Activated naive CD8-positive, alpha-beta T cell treated with anti-CD3 and anti-CD28 coated beads for 36 hours (primary cell): ENCODE data around the gene ARFGAP3. TPM values are rescaled to one million over a fixed set of nuclear protein-coding genes. Genes with fewer than 3 reads are reported as not detected.
"Not testable (repeated sequence)": the region's sequence is repeated elsewhere in the genome, so short reads cannot be mapped to it uniquely, and the experiment has no call there.

ENCODE experiments used
- DNase-seq: peaks from one replicate; pipeline ENCODE4 v3.0.0; 2021
- H3K27ac Mint-ChIP-seq: one replicate; pipeline ENCODE4 v1.8.0; 2022; ENCODE audit warnings: mild to moderate bottlenecking, moderate library complexity, mixed read lengths
- H3K27me3 Mint-ChIP-seq: one replicate; pipeline ENCODE4 v1.8.0; 2022; ENCODE audit warnings: mild to moderate bottlenecking, mixed read lengths
- H3K36me3 Mint-ChIP-seq: one replicate; pipeline ENCODE4 v1.8.0; 2021; ENCODE audit warnings: mild to moderate bottlenecking, mixed read lengths
- H3K4me1 Mint-ChIP-seq: one replicate; pipeline ENCODE4 v1.8.0; 2021; ENCODE audit warnings: mixed read lengths
- H3K4me3 Mint-ChIP-seq: one replicate; pipeline ENCODE4 v1.8.0; 2022; ENCODE audit warnings: mild to moderate bottlenecking, moderate library complexity, mixed read lengths
- H3K9me3 Mint-ChIP-seq: one replicate; pipeline ENCODE4 v1.8.0; 2022; ENCODE audit warnings: mixed read lengths
- total RNA-seq, 2 experiments: library from RNA; stranded (reverse); gene quantifications; one replicate each; pipeline ENCODE4 v1.2.3, GENCODE V29; 2021

The ARFGAP3 gene
- total RNA-seq, 2 experiments from 2014 or later: 27.2 to 29.1 TPM

DNA sequence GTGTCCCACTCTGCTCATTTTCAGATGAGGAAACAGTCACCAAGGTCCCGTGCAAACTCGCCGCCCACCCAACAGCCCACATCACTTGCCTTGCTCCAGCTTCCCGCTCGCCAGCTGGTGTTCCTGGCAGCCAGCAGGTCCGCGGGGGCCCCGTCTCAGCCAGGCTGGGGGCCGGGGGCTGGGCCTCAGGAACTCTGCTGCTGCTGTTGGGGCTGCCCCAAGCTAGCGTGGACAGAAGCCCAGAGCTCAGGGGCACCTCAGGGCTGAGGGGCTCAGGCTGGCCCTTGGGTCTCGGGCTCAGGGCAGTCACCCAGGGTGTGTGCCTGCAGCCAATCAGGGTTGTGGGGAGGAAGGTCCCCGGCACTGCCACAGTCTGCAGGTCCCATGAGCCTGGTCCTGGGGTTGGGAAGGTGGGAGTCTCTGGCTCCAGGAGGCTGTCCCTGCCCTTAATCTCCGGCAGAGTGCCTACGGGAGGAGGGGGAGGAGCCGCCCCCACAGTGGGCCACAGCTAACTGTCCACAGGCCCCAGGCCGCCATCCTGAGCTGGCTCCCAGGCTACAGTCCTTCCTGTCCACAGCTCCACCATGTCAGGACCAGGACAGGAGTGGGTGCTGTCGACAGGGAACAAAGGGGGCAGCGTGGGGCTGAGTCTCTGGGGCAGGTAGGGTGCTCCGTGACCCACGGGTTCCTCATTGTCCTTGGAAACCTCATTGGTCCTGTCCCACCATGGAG lies 65.2 kb downstream of the ARFGAP3 start:
- H3K27me3 Mint-ChIP-seq: no peaks in the 10 kb centered on the region
- H3K4me1 Mint-ChIP-seq: no peaks in the 10 kb centered on the region
- no peaks in the 10 kb centered on the region for H3K36me3 Mint-ChIP-seq
- DNase-seq: no peak
- no peaks in the 10 kb centered on the region for H3K9me3 Mint-ChIP-seq
- no peak overlapping the region for H3K27ac Mint-ChIP-seq
- no peak overlapping the region for H3K4me3 Mint-ChIP-seq

DNA sequence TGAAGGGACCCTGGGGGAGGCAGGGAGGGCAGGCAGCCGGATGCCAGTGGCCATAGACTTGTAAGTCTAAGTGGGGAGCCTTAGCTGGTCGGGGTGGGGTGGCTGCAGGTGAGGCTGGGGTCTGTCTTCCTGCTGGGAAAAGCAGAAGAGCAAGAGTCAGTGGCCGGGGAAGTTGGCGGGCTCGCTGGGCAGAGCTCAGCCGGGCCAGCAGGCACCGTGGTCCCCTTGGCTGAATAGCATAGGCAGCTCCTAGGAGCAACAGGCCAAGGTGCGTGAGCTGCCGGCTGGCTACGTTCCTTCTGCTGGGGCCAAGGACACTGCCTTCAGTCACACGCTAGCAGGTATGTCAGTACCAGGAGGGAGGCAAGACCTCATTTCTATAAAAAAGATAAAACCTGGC lies 68.6 kb downstream of the ARFGAP3 start:
- H3K9me3 Mint-ChIP-seq: no peaks in the 10 kb centered on the region
- DNase-seq: no peak
- H3K36me3 Mint-ChIP-seq: no peaks in the 10 kb centered on the region
- H3K4me1 Mint-ChIP-seq: no peaks in the 10 kb centered on the region
- H3K4me3 Mint-ChIP-seq: no peak overlapping the region
- no peak overlapping the region for H3K27ac Mint-ChIP-seq
- no peaks in the 10 kb centered on the region for H3K27me3 Mint-ChIP-seq

DNA sequence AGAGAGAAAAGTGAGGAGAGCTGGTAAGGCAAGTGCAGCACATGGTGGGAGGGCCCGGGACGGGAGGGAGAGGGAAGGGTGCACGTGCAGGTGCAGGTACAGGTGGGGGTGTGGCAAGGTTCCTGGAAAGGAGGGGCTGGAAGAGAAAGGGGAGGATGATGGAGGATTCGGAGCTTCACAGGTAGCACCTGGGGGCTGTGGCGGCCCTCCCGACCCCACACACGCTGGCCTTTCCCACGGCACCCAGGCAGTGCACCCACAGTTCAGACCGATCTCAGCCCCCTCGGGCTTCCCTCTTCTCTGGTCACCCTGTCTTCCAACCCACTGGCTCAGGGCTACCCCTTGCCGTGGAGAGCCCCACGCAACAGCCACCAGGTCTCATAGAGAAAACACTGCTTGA lies 69.1 kb downstream of the ARFGAP3 start:
- Mint-ChIP-seq H3K4me3 (no peak overlapping the region), H3K4me1 (no peaks in the 10 kb centered on the region), H3K36me3 (no peaks in the 10 kb centered on the region), H3K27me3 (no peaks in the 10 kb centered on the region), H3K27ac (no peak overlapping the region), H3K9me3 (no peaks in the 10 kb centered on the region)
- no peak for DNase-seq

DNA sequence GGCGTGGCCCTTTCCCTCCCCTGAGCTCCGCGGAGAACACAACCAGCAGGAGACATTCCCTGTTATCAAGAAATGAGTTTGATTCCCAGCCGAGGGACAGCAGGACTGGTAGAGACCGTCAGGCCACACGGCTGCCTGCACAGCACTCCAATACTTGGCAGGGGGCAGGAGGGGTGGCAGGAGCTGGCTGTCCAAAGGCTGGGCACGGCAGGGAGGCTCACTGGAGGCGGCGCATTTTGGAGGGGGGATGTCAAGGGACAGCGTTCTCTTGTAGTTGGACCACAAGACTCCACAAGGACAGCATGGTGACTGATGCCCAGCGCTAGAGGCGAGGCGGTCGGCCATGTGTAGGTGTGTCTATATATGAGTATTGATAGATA lies 69.7 kb downstream of the ARFGAP3 start:
- Mint-ChIP-seq H3K27ac (no peak overlapping the region), H3K36me3 (no peaks in the 10 kb centered on the region), H3K4me1 (no peaks in the 10 kb centered on the region), H3K27me3 (no peaks in the 10 kb centered on the region), H3K9me3 (no peaks in the 10 kb centered on the region), H3K4me3 (no peak overlapping the region)
- no peak for DNase-seq

DNA sequence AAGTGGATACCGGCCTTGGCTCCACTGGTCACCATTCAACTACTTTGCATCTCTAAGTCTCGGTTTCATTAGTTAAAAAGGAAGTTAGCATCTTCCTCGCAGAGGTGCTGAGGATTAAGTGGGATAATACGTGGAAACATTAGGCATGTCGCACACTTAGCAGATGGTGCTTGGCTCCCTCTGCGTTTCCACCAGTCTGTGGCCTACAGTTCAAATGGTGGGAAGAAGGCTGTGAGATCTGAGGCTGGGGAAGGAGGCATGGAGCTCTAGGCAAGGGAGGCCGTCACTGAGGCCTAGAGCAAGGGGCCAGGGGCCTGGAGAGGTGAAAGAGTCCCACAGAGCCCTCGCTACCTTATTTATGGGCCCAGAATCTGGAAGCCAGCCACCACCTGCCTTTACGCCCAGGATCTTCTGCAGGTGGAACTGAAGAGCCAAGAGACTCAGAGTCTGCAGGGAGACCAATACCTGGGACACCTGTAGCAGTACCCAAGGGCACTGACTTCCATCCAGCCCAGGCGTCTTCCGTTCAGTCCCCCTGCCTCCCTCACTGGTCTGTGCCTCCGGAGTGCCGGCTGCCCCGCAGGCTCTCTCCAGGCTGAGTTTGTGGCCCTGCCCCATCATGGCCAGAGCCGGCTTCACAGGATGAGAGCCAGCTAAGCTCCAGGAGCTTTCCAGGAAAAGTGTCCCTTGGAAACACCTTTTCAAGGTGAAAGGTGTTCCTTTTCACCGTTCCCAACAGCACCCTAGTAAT lies 70.3 kb downstream of the ARFGAP3 start:
- no peak for DNase-seq
- Mint-ChIP-seq H3K27ac (no peak overlapping the region), H3K4me1 (no peaks in the 10 kb centered on the region), H3K27me3 (no peaks in the 10 kb centered on the region), H3K36me3 (no peaks in the 10 kb centered on the region), H3K4me3 (no peak overlapping the region), H3K9me3 (no peaks in the 10 kb centered on the region)

DNA sequence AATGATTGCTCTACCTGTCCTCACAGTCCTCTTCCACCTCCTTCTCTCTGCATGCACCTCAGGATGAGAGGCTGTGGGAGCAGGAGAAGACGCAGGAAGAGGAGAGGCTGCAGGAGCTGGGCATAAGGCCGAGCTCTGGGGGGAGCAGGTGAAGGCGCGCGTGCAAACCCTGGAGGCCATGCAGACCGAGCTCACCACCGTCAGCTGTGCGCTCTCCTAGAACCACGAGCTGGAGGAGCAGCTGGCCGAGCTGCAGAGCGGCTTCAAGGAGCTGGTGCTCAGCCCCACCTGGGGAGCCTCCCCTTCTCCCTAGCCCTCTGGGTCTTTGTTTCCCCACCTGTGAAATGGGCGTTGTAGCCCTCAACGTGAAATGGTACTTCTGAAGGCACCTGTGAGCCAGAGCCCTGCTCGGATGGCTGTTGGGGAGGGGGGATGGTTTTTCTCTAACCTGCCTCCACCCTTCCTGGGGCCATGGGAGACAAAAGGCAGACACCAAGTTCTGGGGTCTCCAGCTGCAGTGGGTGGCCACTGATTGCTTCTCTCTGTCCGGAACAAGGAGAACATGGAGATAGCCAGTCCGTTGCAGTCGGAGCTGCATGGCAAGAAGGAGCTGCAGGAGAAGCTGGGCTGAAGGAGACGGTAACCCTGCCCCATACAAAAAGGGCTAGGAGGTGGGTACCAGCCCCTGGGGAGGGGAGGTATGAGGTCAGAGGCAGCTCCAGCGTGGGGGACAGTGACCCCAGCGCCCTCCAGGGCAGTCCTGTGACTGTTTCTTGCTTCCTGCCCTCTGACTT lies 71.2 kb downstream of the ARFGAP3 start:
- DNase-seq: no peak
- Mint-ChIP-seq H3K27ac (no peak overlapping the region), H3K9me3 (no peaks in the 10 kb centered on the region), H3K27me3 (no peaks in the 10 kb centered on the region), H3K4me3 (no peak overlapping the region), H3K4me1 (no peaks in the 10 kb centered on the region), H3K36me3 (no peaks in the 10 kb centered on the region)

DNA sequence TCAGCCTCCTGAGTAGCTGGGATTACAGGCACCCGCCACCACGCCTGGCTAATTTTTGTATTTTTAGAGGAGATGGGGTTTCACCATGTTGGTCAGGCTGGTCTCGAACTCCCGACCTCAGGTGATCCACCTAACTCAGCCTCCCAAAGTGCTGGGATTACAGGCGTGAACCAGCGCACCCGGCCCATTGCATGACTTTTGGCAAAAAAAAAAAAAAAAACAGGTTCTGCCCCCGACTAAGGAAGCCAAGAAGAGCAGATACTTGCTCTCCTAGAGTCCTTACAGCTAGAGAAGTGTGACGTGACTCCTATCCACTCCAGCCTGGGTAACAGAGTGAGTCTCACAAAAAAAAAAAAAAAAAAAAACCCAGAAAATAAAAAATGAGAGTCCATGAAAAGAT lies 74.8 kb downstream of the ARFGAP3 start:
- H3K9me3 Mint-ChIP-seq, H3K4me1 Mint-ChIP-seq, DNase-seq, H3K36me3 Mint-ChIP-seq, H3K4me3 Mint-ChIP-seq, H3K27me3 Mint-ChIP-seq, H3K27ac Mint-ChIP-seq: not testable (repeated sequence)

DNA sequence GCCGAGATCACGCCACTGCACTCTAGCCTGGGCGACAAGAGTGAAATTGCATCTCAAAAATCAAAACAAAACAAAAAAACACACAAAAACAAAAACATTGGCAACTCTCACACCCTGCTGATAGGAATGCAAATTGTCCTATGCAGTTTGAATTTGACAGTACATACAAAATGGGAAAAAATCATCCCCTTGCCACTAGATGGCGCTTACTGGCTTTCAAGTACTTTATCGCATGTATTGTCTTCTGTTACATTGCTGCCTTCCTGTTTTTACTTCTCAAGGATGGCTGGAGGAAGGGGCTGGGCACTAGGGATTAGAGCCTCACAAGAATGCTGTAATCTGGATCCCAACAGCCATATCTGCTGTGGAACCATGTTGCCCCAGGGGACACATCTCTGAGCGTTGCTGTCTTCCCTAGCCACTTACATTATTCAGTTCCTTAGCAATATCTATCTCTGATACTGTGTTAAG lies 77.0 kb downstream of the ARFGAP3 start:
- Mint-ChIP-seq H3K27ac (no peak overlapping the region), H3K36me3 (no peaks in the 10 kb centered on the region), H3K27me3 (no peaks in the 10 kb centered on the region), H3K4me1 (no peaks in the 10 kb centered on the region), H3K4me3 (no peak overlapping the region), H3K9me3 (no peaks in the 10 kb centered on the region)
- DNase-seq: no peak

DNA sequence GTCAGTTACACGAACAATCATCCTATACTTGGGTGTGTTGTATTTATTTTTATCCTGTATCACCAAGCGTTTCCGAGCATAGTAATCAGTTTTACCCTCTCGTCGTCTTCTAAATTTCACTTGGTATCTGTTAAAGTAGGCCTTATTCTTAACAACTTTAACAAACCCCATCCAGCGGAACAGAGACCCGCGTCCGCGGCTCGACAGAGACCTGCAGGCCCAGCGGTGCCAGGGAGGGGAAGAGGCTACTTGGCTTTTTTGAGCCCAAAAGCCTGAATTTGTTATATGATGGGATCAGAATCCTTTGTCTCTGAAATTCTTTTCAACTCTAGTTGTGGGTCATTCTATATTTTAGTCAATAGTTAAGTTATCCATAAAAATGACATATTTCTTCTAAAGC lies 79.9 kb downstream of the ARFGAP3 start:
- H3K4me1 Mint-ChIP-seq: no peaks in the 10 kb centered on the region
- no peak overlapping the region for H3K27ac Mint-ChIP-seq
- H3K9me3 Mint-ChIP-seq: no peaks in the 10 kb centered on the region
- no peak overlapping the region for H3K4me3 Mint-ChIP-seq
- no peaks in the 10 kb centered on the region for H3K27me3 Mint-ChIP-seq
- no peaks in the 10 kb centered on the region for H3K36me3 Mint-ChIP-seq
- DNase-seq: no peak

DNA sequence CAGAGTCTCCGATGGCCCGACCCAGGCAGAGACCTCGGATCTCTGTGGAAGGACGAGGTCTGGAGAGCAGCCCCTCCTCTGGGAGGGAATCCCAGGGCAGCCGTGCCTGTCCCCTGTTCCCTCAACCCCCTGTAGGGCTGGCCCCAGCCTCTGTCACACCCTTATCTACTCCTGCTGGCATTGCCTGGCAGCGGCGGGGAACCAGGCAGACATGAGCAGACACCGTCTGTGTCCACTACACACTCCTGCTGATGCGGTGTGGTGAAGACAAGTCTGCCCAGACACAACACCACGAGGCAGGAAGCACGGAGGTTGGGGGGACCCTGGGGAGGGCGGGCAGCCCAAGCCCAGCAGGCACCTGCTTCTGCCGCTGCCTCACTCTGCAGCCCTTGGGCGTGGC lies 83.9 kb downstream of the ARFGAP3 start:
- Mint-ChIP-seq H3K4me3 (no peak overlapping the region), H3K4me1 (peaks cover 2% of the 10 kb centered on the region), H3K27me3 (no peaks in the 10 kb centered on the region), H3K27ac (no peak overlapping the region), H3K36me3 (no peaks in the 10 kb centered on the region), H3K9me3 (no peaks in the 10 kb centered on the region)
- no peak for DNase-seq

DNA sequence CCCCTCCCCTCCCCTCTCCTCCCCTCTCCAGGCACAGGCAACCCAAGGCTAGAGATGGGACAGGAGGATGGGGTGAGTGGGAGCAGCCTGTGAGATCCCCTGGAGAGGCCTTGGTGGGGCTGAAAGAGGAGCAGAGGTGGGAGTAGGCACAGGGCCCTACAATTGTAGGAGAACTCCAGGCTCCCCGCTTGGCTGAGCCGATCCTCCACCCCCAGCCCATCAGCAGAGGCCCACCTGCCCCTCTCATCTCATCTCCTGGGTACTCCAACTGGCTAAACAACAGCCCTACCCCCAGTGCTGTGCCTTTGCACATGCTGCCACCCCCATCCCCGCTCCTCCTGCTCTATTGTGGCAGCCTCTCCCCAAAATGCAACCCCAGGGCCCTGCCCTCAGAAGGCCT lies 84.4 kb downstream of the ARFGAP3 start:
- Mint-ChIP-seq H3K36me3 (no peaks in the 10 kb centered on the region), H3K4me1 (peaks cover 2% of the 10 kb centered on the region), H3K27me3 (no peaks in the 10 kb centered on the region), H3K9me3 (no peaks in the 10 kb centered on the region), H3K4me3 (no peak overlapping the region), H3K27ac (no peak overlapping the region)
- no peak for DNase-seq

DNA sequence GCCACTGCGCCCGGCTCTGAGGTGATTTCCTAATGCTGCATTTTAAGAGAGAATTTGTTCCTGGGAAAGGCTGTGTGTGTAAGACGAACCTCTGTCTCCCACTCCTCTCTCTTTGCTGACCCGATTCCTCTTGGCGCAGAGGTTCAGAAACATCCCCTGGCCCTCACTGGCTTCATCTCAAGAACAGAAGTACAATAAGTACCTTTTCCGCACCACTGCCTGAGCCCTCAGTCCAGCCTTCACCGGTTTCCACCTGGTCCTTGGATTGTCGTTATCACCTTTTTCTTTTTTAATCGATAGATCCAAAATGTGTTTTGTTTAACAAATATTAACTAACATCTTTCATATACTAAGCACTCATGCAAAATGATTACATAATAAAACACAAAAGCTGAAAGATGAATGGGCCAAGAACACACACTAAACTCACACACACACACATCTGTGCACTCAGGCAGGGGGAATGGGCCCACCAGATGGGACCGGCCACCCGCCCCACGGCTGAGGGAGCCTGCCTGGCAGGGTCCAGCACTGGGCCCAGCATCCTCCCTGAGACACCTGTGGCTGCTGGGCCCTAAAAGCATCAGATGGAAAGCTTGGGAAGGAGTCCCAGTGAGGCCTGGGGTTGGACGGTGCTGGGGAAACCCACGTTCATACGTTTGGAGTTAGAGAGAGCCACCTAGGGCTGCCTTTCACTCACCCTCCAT lies 86.0 kb downstream of the ARFGAP3 start:
- H3K36me3 Mint-ChIP-seq: no peaks in the 10 kb centered on the region
- H3K27ac Mint-ChIP-seq: no peak overlapping the region
- DNase-seq: no peak
- H3K27me3 Mint-ChIP-seq: peaks cover 6% of the 10 kb centered on the region
- no peaks in the 10 kb centered on the region for H3K9me3 Mint-ChIP-seq
- H3K4me3 Mint-ChIP-seq: no peak overlapping the region
- peaks cover 2% of the 10 kb centered on the region for H3K4me1 Mint-ChIP-seq

DNA sequence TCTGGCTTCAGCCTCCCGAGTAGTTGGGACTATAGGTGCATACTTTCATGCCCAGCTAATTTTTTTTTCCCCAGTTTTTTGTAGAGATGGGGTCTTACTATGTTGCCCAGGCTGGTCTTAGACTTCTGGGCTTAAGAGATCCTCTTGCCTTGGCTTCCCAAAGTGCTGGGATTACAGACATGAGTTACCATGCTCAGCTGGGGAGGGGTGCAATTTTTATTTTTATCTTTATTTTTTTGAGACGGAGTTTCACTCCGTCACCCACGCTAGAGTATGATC lies 86.7 kb downstream of the ARFGAP3 start:
- Mint-ChIP-seq H3K27me3 (peaks cover 13% of the 10 kb centered on the region), H3K9me3 (no peaks in the 10 kb centered on the region), H3K4me1 (peaks cover 2% of the 10 kb centered on the region), H3K27ac (no peak overlapping the region), H3K4me3 (no peak overlapping the region), H3K36me3 (no peaks in the 10 kb centered on the region)
- DNase-seq: no peak

DNA sequence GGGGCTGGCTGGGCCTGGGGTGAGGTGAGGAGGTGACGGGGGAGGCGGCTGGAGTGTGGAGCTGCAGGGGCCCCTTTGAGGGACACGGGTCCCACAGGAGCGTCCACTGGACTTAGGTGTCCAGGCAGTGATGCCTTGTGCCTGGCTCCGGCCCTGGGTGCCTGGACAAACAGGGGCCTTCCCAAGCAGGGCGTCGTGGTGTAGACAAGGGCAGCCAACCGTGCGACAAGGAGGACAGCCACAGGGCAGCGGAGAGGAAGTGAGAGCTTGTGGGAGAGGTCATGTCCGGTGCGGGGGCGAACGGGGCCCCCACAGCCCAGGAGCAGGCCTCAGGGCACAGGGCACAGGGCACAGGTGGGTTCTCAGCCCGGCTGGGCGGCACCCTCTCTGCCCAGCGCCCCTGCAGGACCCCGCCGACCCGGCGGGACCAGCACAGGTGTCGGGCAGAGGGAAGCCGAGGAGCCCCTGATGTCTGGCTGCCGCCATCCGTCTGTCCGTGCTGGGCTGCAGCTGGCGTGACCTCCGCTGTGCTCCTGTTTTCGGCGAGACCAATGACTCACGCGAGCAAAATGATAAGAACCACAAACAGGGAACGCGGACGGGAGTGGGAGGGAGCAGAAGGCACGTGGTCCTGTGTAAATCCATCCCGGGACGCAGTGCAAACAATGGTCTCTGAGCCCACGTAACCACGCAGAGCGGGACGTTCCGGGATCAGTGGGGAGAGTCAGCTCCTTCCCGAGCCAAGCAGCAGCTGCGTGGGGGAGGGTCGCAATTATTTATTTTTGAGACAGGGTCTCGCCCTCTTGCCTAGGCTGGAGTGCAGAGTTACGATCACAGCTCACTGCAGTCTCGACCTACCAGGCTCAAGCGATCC lies 87.3 kb downstream of the ARFGAP3 start:
- Mint-ChIP-seq H3K27ac (no peak overlapping the region), H3K4me3 (no peak overlapping the region), H3K9me3 (no peaks in the 10 kb centered on the region), H3K4me1 (peaks cover 2% of the 10 kb centered on the region), H3K36me3 (no peaks in the 10 kb centered on the region), H3K27me3 (peaks cover 14% of the 10 kb centered on the region)
- no peak for DNase-seq
